Retinal pigment epithelial cell (primary cell): Measurements from ENCODE around the gene CFAP119.

ENCODE experiments used
- DNase-seq: peaks from one replicate; pipeline ENCODE4 v3.0.0-alpha.2; 2010; ENCODE audit warnings: low read depth
- H3K4me3 ChIP-seq: 2 replicates; pipeline ENCODE4 v1.5.1; 2011; ENCODE audit warnings: mild to moderate bottlenecking, low read length, control low read depth, moderate library complexity
- TF ChIP-seq, protein P1 (sequence below): conservative IDR thresholded peaks from 2 replicates; pipeline ENCODE4 v1.5.1; 2011; ENCODE audit warnings: low read depth, low read length, control low read depth, inconsistent platforms

The CFAP119 gene

DNA sequence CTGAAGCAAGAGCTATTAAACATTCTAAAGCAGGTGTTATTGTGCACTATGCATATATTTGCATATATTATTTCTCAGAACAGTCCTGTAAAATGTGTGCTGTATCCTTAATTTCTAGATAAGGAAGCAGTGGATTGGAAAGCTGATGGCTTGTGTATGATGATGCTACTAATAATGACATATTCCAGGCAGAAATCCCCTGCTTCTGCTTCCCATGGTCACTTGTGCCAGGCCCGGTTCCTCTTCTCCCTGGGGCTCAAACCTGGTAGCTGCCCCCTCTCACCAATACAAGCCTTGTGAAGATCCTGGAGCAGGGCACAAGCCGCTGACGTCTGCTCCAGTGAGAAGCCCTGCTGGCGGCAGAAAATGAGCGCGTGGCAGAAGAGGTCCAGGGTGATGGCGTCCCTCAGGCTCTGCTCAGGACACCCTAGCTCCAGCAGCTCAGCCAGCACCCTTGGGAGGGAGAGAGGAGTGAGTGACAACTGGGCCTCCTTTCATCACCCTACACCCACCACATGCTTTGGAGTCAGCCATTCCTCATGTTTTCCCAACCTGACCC is 1.8 kb downstream of the CFAP119 start:
- no peak for DNase-seq
- TF ChIP-seq, protein P1, sequence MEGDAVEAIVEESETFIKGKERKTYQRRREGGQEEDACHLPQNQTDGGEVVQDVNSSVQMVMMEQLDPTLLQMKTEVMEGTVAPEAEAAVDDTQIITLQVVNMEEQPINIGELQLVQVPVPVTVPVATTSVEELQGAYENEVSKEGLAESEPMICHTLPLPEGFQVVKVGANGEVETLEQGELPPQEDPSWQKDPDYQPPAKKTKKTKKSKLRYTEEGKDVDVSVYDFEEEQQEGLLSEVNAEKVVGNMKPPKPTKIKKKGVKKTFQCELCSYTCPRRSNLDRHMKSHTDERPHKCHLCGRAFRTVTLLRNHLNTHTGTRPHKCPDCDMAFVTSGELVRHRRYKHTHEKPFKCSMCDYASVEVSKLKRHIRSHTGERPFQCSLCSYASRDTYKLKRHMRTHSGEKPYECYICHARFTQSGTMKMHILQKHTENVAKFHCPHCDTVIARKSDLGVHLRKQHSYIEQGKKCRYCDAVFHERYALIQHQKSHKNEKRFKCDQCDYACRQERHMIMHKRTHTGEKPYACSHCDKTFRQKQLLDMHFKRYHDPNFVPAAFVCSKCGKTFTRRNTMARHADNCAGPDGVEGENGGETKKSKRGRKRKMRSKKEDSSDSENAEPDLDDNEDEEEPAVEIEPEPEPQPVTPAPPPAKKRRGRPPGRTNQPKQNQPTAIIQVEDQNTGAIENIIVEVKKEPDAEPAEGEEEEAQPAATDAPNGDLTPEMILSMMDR: no peak
- no peak overlapping the region for H3K4me3 ChIP-seq

DNA sequence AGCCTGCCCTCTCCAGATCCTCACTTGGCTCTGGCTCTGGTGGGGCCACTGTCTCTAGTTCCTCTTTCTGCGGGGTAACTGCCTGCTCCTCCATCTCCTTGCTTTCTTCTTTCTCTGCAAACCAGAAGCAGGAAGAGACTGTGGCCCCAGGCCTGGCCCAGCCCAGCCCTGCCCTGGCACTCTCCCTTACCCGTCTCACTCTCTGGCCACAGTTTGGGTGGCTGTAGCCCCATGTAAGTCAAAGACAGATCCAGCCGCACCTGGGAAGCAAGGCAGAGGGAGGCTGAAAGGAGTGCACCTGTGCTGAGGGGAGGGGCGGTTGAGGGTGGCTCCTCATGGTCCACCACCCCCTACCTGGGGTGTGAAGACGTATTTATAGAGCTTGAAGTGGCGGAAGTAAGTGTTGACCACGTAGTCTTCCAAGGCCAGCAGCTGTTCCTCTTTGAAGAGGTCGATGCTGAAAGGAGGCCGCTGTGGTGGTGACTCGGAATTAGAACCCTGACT is 2.8 kb downstream of the CFAP119 start:
- no peak overlapping the region for H3K4me3 ChIP-seq
- DNase-seq: no peak
- TF ChIP-seq, protein P1: no peak

DNA sequence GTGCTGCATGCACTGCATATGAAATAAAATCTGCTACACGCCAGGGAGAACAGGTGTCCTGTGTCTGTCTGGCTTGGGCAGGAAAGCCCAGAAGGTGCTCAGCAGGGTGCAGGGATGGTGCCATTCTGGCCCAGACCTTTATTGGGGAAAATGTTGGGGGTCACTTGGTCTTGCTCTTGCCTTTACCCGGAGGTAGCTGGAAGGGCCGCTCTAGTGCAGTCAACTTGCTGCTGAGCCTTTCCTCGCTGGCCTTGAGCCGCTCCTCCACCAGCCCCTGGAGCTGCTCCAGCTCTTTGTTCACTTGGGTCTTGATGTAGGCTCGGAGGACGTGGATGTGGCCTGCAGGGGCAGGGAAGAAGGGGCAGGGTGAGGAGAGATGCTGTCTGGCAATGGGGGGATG is 4.5 kb downstream of the CFAP119 start:
- DNase-seq: no peak
- no peak overlapping the region for H3K4me3 ChIP-seq
- TF ChIP-seq, protein P1: no peak

DNA sequence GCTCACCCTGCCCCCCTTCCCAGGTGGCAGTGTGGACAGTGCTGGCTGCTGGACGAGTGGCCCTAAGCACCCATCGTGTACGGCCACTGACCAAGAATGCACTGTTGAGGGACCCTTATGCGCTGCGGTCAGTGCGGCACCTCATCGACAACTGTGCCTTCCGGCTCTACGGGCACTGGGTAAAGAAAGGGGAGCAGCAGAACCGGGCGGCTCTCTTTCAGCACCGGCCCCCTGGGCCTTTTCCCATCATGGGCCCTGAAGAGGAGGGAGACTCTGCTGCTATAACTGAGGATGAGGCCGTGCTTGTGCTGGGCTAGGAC is 5.1 kb downstream of the CFAP119 start:
- no peak overlapping the region for H3K4me3 ChIP-seq
- TF ChIP-seq, protein P1: no peak
- DNase-seq: no peak

DNA sequence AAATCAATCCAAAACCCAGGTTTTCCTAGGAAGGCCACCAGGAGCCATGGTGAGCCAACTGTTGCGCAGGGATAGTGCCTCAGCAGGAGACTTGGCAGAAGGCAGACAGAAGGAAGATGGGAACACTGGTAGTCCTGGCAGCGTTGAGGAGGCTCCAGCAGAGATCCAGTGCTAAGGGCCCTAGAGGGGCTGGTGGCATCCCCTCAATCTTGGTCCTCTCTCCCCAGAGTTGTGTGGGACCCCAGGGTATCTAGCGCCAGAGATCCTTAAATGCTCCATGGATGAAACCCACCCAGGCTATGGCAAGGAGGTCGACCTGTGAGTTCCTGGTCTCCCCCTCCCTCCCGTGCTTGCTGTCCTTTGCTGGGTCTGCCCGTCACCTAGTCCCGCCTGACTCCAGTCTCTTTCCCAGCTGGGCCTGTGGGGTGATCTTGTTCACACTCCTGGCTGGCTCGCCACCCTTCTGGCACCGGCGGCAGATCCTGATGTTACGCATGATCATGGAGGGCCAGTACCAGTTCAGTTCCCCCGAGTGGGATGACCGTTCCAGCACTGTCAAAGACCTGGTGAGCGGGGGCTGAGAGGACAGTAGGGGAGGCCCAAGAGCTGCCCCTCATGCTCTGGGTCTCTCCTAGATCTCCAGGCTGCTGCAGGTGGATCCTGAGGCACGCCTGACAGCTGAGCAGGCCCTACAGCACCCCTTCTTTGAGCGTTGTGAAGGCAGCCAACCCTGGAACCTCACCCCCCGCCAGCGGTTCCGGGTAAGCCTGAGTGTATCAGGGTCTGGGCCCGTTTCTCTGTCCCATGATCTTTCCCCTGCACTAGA is 5.7 kb downstream of the CFAP119 start:
- TF ChIP-seq, protein P1: no peak
- no peak overlapping the region for H3K4me3 ChIP-seq
- DNase-seq: no peak

DNA sequence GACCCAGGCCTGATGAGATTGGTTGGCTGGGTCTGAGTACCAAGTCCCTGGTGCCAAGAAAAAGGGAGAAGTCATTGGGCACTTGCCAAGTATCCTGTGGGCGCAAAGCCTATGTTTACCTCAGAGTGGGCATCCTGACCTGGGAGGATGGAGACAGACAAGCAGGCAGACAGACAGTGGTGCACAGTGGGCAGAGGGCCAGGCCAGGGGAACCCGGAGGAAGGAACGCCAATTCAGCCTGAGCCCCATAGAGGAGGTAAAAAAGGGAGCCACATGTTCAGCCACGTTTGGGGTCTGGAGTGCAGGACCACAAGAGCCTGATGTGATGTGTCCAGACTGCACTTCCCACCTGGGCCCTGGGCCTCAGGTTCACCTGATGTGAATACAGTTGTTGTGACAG is 8.3 kb downstream of the CFAP119 start:
- no peak for DNase-seq
- no peak overlapping the region for H3K4me3 ChIP-seq
- TF ChIP-seq, protein P1: no peak
